PFSK-1 (cell line): ENCODE data around the gene RNF207.

Experiments
- FOXP2 ChIP-seq: optimal IDR thresholded peaks from 2 replicates; pipeline ENCODE3; 2011; ENCODE audit warnings: borderline replicate concordance, control low read depth, inconsistent platforms; ENCODE audit not compliant: insufficient read depth; ENCODE audit errors: extremely low read length, extremely low read depth
- POLR2AphosphoS5 ChIP-seq: IDR thresholded peaks from 2 replicates; pipeline ENCODE4 v1.6.1; 2012; ENCODE audit warnings: low read depth, mild to moderate bottlenecking, control low read depth, low read length, moderate library complexity
- SIN3A ChIP-seq: IDR thresholded peaks from 2 replicates; pipeline ENCODE4 v1.6.1; 2012; ENCODE audit warnings: mild to moderate bottlenecking, low read length, moderate library complexity, borderline replicate concordance; ENCODE audit not compliant: insufficient read depth
- TAF1 ChIP-seq: IDR thresholded peaks from 2 replicates; pipeline ENCODE4 v1.6.1; 2012; ENCODE audit warnings: low read length, control low read depth, borderline replicate concordance; ENCODE audit not compliant: insufficient read depth
- TF ChIP-seq, protein P1 (sequence below), 2 experiments: IDR thresholded peaks; 2 replicates each; pipeline versions ENCODE4 v1.6.1 to v1.8.0; 2011 to 2012; ENCODE audit warnings: low read depth in 2 of 2, low read length in 2 of 2, control low read depth in 1 of 2, inconsistent platforms in 1 of 2, mild to moderate bottlenecking in 1 of 2, moderate library complexity in 1 of 2; ENCODE audit not compliant: insufficient read depth in 1 of 2

The RNF207 gene

DNA sequence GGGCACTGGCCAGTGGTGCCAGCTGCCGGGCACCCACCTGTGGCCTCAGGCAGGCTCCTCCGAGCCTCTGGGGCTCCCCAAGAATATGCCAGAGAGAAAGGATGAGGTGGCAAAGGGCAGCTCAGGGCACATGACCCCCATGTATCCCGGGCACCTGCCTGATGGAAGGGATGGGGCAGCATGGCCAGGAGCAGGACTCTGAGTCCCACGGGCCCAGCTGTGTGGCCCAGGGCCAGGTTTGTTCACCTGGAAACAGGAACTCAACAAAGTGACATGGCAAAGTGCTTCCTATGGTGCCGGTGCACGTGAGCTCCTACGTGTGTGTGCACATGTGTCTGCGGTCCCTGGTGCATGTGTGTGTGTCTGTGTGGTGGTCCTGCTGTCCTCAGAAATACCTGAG is 64.5 kb downstream of the RNF207 start:
- TF ChIP-seq FOXP2 (no peak), TAF1 (no peak), SIN3A (no peak), POLR2AphosphoS5 (no peak)
- TF ChIP-seq, protein P1, sequence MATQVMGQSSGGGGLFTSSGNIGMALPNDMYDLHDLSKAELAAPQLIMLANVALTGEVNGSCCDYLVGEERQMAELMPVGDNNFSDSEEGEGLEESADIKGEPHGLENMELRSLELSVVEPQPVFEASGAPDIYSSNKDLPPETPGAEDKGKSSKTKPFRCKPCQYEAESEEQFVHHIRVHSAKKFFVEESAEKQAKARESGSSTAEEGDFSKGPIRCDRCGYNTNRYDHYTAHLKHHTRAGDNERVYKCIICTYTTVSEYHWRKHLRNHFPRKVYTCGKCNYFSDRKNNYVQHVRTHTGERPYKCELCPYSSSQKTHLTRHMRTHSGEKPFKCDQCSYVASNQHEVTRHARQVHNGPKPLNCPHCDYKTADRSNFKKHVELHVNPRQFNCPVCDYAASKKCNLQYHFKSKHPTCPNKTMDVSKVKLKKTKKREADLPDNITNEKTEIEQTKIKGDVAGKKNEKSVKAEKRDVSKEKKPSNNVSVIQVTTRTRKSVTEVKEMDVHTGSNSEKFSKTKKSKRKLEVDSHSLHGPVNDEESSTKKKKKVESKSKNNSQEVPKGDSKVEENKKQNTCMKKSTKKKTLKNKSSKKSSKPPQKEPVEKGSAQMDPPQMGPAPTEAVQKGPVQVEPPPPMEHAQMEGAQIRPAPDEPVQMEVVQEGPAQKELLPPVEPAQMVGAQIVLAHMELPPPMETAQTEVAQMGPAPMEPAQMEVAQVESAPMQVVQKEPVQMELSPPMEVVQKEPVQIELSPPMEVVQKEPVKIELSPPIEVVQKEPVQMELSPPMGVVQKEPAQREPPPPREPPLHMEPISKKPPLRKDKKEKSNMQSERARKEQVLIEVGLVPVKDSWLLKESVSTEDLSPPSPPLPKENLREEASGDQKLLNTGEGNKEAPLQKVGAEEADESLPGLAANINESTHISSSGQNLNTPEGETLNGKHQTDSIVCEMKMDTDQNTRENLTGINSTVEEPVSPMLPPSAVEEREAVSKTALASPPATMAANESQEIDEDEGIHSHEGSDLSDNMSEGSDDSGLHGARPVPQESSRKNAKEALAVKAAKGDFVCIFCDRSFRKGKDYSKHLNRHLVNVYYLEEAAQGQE (IDR thresholded peaks at IDR 0.05; ENCODE audit: insufficient read depth in 1 of 2, low read depth in 2 of 2, low read length in 2 of 2) = no peak
